ENCODE results near the gene SERINC2. TPM values are rescaled to one million over a fixed set of nuclear protein-coding genes. Genes with fewer than 3 reads are reported as not detected.

SERINC2 gene
- total RNA-seq, 1 experiment from 2014 or later, result 50.1 TPM

GRCh38 chr1:31444725-31445448 lies 31.9 kb downstream of the SERINC2 start:
- H3K36me3 ChIP-seq (ENCODE audit: control insufficient read depth in 1 of 2, insufficient read depth in 2 of 2, low read length in 2 of 2), result no peaks in the 10 kb centered on the region
- H3K4me3 ChIP-seq (replicated peaks in 1 of 2; ENCODE audit: low read depth in 1 of 2, low read length in 2 of 2), result no peak overlapping the region
- intact Hi-C loops (cut with micrococcal nuclease), result no loop called here
- H3K79me2 ChIP-seq (ENCODE audit: insufficient read depth, low read length), result no peaks in the 10 kb centered on the region
- no peaks in the 10 kb centered on the region for H3K9me2 ChIP-seq (ENCODE audit: insufficient read depth)
- BruUV-seq (replicated peaks), result no TSS peak
- no peaks in the 10 kb centered on the region for H3K27me3 ChIP-seq (ENCODE audit: insufficient read depth, low read length)
- DNase-seq (ENCODE audit: low read depth, low spot score), result no peak
- H3K9ac ChIP-seq (ENCODE audit: low read length), result no peak overlapping the region
- ChIA-PET RAD21 (ENCODE audit: low non-redundant PET in 1 of 2, low total read pairs in 2 of 2, uncharacterized antibody in 2 of 2, unreplicated experiment in 2 of 2) (no interaction called here), POLR2A (no interaction called here), CTCF (no interaction called here)
- no peak for ATAC-seq
- no peak overlapping the region for H3K4me2 ChIP-seq (ENCODE audit: low read length)
- H3K27ac ChIP-seq (ENCODE audit: low read depth, low read length), result no peak overlapping the region
- TF ChIP-seq MAX (IDR thresholded peaks at IDR 0.05) (no peak), REST (IDR thresholded peaks at IDR 0.05; ENCODE audit: low read depth) (no peak), POLR2A (IDR thresholded peaks at IDR 0.05; ENCODE audit: borderline replicate concordance, extremely low read depth, insufficient read depth, insufficient read length) (no peak)
- H4K20me1 ChIP-seq (ENCODE audit: insufficient read depth), result no peaks in the 10 kb centered on the region
- H3K4me1 ChIP-seq (ENCODE audit: control insufficient read depth in 1 of 2, insufficient read depth in 2 of 2, low read length in 2 of 2), result no peaks in the 10 kb centered on the region
- peaks cover 0 to 7% of the 10 kb centered on the region in 2 experiments; a peak in 2 of 4 replicates for H3K9me3 ChIP-seq (ENCODE audit: control insufficient read depth in 1 of 2, insufficient read depth in 1 of 2, low read depth in 1 of 2, low read length in 2 of 2)
- H2AFZ ChIP-seq (ENCODE audit: low read depth, low read length, poor library complexity, severe bottlenecking), result no peak overlapping the region

- H3K27ac ChIP-seq (ENCODE audit: low read depth, low read length), result no peak overlapping the region
- no peaks in the 10 kb centered on the region for H4K20me1 ChIP-seq (ENCODE audit: insufficient read depth)
- H3K27me3 ChIP-seq (ENCODE audit: insufficient read depth, low read length), result no peaks in the 10 kb centered on the region
- ChIA-PET POLR2A (no interaction called here), RAD21 (ENCODE audit: low non-redundant PET in 1 of 2, low total read pairs in 2 of 2, uncharacterized antibody in 2 of 2, unreplicated experiment in 2 of 2) (no interaction called here), CTCF (no interaction called here)
- no peak for ATAC-seq
- DNase-seq (ENCODE audit: low read depth, low spot score), result no peak
- H3K4me2 ChIP-seq (ENCODE audit: low read length), result no peak overlapping the region
- peaks cover 0 to 7% of the 10 kb centered on the region in 2 experiments; a peak in 2 of 4 replicates for H3K9me3 ChIP-seq (ENCODE audit: control insufficient read depth in 1 of 2, insufficient read depth in 1 of 2, low read depth in 1 of 2, low read length in 2 of 2)
- no peak overlapping the region for H3K9ac ChIP-seq (ENCODE audit: low read length)
- no peak overlapping the region for H2AFZ ChIP-seq (ENCODE audit: low read depth, low read length, poor library complexity, severe bottlenecking)
- H3K36me3 ChIP-seq (ENCODE audit: control insufficient read depth in 1 of 2, insufficient read depth in 2 of 2, low read length in 2 of 2), result no peaks in the 10 kb centered on the region
- no peak overlapping the region for H3K4me3 ChIP-seq (replicated peaks in 1 of 2; ENCODE audit: low read depth in 1 of 2, low read length in 2 of 2)
- H3K79me2 ChIP-seq (ENCODE audit: insufficient read depth, low read length), result no peaks in the 10 kb centered on the region
- no TSS peak for BruUV-seq (replicated peaks)
- H3K4me1 ChIP-seq (ENCODE audit: control insufficient read depth in 1 of 2, insufficient read depth in 2 of 2, low read length in 2 of 2), result no peaks in the 10 kb centered on the region
- intact Hi-C loops (cut with micrococcal nuclease), result no loop called here
- H3K9me2 ChIP-seq (ENCODE audit: insufficient read depth), result no peaks in the 10 kb centered on the region
- TF ChIP-seq REST (IDR thresholded peaks at IDR 0.05; ENCODE audit: low read depth) (no peak), JUND (IDR thresholded peaks at IDR 0.05) (no peak), ZNF274 (IDR thresholded peaks at IDR 0.05; ENCODE audit: low read depth, low read length) (no peak), MAX (IDR thresholded peaks at IDR 0.05) (no peak), SIN3A (IDR thresholded peaks at IDR 0.05; ENCODE audit: low read depth) (no peak), CEBPB (IDR thresholded peaks at IDR 0.05; ENCODE audit: low read depth) (no peak), YY1 (IDR thresholded peaks at IDR 0.05; ENCODE audit: extremely low read depth, insufficient replicate concordance, low read depth, low read length) (no peak), CBX3 (IDR thresholded peaks at IDR 0.05; ENCODE audit: low read depth) (no peak), SP1 (IDR thresholded peaks at IDR 0.05; ENCODE audit: low read depth) (no peak)
Observed at GRCh38 chr1:31445951-31446350, 32.9 kb downstream of the SERINC2 start.

Measured in HCT116 (cell line).